ENCODE results near the gene FMNL2.
"Not testable (repeated sequence)": the region's sequence is repeated elsewhere in the genome, so short reads cannot be mapped to it uniquely, and the experiment has no call there.

The FMNL2 gene

GRCh38 chr2:152470861-152471854 lies 136.2 kb downstream of the FMNL2 start:
- no peak for DNase-seq (ENCODE audit: low spot score)

- DNase-seq (ENCODE audit: low spot score) = no peak
Measured at GRCh38 chr2:152472481-152472887, 137.5 kb downstream of the FMNL2 start.

- no peak for DNase-seq (ENCODE audit: low spot score)
Measured at GRCh38 chr2:152473151-152473857, 138.3 kb downstream of the FMNL2 start.

- not testable (repeated sequence) for DNase-seq (ENCODE audit: low spot score)
Measured at GRCh38 chr2:152474523-152474922, 139.5 kb downstream of the FMNL2 start.

- no peak for DNase-seq (ENCODE audit: low spot score)
Measured at GRCh38 chr2:152475982-152476381, 141.0 kb downstream of the FMNL2 start.

GRCh38 chr2:152477347-152478092 lies 142.5 kb downstream of the FMNL2 start:
- DNase-seq (ENCODE audit: low spot score) = no peak

- no peak for DNase-seq (ENCODE audit: low spot score)
Measured at GRCh38 chr2:152479282-152479681, 144.3 kb downstream of the FMNL2 start.

GRCh38 chr2:152480821-152481399 lies 145.9 kb downstream of the FMNL2 start:
- no peak for DNase-seq (ENCODE audit: low spot score)

- no peak for DNase-seq (ENCODE audit: low spot score)
Measured at GRCh38 chr2:152481881-152482583, 147.1 kb downstream of the FMNL2 start.

GRCh38 chr2:152483276-152484063 lies 148.5 kb downstream of the FMNL2 start:
- DNase-seq (ENCODE audit: low spot score) = no peak

GRCh38 chr2:152485954-152486736 lies 151.2 kb downstream of the FMNL2 start:
- no peak for DNase-seq (ENCODE audit: low spot score)

- DNase-seq (ENCODE audit: low spot score) = no peak
Measured at GRCh38 chr2:152486737-152487400, 151.9 kb downstream of the FMNL2 start.

- no peak for DNase-seq (ENCODE audit: low spot score)
Measured at GRCh38 chr2:152488075-152488474, 153.1 kb downstream of the FMNL2 start.

- no peak for DNase-seq (ENCODE audit: low spot score)
Measured at GRCh38 chr2:152489364-152489763, 154.4 kb downstream of the FMNL2 start.

GRCh38 chr2:152490686-152491455 lies 155.9 kb downstream of the FMNL2 start:
- DNase-seq (ENCODE audit: low spot score) = no peak

GRCh38 chr2:152492131-152492530 lies 157.2 kb downstream of the FMNL2 start:
- no peak for DNase-seq (ENCODE audit: low spot score)

GRCh38 chr2:152492911-152493310 lies 157.9 kb downstream of the FMNL2 start:
- no peak for DNase-seq (ENCODE audit: low spot score)

- no peak for DNase-seq (ENCODE audit: low spot score)
Measured at GRCh38 chr2:152493417-152493816, 158.4 kb downstream of the FMNL2 start.

Measured in CD4-positive, alpha-beta T cell treated with Interleukin-6 at 100 ng/mL for 8 hours (primary cell).